Dedifferentiated amniotic fluid mesenchymal stem cell (primary cell): Measurements from ENCODE around the gene QPCTL.
"Not testable (repeated sequence)": the region's sequence is repeated elsewhere in the genome, so short reads cannot be mapped to it uniquely, and the experiment has no call there.

Experiments used
- DNase-seq: peaks from one replicate; pipeline ENCODE4 v3.0.0-alpha.2; 2016; ENCODE audit errors: extremely low spot score

The QPCTL gene

DNA sequence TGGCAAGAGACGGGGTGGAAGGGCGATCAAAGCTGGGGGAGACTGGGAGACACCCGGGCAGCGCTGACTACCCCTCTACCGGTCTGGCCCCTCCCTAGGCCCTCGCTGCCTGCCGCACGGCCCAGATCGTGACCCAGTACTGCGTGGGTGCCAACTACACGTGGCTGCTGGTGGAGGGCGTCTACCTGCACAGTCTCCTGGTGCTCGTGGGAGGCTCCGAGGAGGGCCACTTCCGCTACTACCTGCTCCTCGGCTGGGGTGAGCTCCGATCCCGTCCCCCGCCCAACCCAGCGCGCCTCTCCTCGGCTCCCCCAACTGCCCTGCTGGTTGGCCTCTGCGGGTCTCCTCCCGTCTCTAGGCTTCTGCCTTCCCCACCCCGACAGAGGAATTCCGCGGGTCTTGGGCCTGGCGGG lies 15.6 kb upstream of the QPCTL start:
- no peak for DNase-seq

DNA sequence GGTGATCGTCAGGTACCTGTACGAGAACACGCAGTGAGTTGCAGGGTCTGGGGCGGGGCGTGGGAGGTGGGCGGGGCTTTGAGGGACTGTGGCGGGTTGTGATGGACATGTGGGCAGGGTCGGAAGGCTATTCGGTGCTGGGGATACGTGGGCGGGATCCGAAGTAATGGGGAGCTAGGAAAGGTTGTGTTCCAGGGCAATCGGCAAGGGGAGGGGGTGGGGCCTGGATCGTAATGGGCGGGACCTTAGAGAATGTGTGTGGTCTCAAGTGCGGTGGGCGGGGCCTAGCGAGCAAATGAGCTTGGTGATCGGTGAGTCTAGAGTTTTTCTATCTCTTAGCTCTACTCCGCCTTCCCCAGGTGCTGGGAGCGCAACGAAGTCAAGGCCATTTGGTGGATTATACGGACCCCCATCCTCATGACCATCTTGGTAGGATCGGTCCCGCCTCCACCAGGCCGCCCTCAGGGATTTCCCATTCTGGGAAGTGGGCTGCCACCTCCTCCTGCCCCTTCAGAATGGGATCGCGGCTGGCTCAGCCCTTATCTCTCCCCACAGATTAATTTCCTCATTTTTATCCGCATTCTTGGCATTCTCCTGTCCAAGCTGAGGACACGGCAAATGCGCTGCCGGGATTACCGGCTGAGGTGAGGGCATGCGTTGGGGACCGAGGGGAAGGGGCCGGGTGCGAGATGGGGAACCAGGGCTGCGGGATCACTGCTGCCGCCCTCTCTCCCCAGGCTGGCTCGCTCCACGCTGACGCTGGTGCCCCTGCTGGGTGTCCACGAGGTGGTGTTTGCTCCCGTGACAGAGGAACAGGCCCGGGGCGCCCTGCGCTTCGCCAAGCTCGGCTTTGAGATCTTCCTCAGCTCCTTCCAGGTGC lies 14.9 kb upstream of the QPCTL start:
- no peak for DNase-seq

DNA sequence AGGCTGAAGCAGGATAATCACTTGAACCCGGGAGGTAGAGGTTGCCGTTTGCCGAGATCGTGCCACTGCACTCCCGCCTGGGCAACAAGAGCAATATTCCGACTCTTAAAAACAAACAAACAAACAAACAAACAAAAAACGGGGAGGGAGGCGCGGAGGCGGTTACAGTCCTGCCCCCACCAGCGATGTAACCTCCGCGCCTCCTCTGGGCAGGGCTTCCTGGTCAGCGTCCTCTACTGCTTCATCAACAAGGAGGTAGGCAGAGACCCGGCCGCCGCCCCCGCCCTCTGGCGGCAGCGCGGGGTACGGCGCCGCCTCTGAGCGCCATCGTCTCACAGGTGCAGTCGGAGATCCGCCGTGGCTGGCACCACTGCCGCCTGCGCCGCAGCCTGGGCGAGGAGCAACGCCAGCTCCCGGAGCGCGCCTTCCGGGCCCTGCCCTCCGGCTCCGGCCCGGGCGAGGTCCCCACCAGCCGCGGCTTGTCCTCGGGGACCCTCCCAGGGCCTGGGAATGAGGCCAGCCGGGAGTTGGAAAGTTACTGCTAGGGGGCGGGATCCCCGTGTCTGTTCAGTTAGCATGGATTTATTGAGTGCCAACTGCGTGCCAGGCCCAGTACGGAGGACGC lies 11.0 kb upstream of the QPCTL start:
- peak; percentile 56 for DNase-seq

DNA sequence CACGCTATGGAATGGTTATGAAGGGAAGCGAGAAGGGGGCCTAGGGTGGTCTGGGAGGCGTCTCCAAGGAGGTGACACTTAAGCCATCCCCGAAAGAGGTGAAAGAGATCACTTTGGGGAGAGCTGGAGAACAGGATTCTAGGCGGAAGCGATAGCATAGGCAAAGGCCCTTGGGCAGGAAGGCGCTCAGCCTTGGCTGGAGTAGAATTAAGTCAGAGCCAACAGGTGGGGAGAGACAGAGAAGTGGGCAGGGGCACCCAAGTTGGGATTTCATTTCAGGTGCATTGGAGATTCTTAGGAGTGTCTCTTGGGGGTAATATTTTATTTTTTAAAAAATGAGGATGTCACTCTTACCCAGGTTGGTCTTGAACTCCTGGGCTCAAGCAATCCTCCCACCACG lies 10.3 kb upstream of the QPCTL start:
- DNase-seq: no peak

DNA sequence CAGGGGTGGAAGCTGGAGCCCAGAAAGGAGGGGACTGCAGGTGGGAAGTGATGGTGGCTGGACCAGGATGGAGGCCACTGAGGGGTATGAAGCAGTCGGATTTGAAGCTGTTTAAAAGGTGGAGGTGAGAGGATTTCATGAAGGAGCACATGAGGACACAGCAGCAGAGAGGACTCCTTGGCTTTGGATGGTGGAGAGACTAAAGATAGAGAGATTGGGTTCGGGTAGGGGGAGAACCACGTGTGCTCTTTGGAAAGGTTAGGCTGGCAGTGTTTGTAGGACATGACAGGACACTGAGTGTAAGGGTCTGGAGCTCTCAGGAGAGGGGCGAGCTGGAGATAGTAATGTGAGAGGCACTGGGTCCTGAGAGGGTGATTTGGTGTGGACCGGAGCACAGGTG lies 9.6 kb upstream of the QPCTL start:
- DNase-seq: no peak

DNA sequence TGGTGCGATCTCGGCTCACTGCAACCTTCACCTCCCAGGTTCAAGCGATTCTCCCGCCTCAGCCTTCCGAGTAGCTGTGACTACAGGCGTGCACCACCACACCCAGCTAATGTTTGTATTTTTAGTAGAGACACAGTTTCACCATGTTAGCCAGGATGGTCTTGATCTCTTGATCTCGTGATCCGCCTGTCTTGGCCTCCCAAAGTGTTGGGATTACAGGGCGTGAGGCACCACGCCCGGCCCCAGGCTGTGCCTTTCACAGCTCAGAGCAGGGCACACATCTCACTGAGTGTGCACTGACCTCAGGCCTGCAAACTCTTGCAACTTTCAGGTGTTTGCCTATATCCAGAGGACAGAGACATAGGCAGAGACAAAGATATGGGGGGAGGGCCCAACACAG lies 7.4 kb upstream of the QPCTL start:
- DNase-seq: not testable (repeated sequence)

DNA sequence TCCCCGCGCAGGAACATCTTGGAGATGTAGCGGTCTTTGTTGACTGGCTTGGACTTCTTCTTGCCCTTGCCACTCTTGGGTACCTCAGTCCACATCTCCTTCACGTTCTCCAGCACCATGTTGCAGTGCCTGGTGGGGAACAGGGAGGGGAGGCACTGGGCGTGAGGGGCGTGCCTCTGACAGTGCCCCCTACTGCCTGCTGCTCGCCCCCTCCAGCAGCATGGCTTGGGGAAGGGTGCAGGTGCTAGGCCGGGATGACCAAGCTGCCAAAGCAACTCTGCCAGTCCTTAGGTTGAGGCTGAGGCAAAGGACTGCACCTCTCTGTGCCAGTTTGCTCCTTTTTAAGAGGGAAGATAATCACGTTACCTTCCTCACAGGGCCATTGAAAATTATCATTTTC lies 4.9 kb upstream of the QPCTL start:
- no peak for DNase-seq

DNA sequence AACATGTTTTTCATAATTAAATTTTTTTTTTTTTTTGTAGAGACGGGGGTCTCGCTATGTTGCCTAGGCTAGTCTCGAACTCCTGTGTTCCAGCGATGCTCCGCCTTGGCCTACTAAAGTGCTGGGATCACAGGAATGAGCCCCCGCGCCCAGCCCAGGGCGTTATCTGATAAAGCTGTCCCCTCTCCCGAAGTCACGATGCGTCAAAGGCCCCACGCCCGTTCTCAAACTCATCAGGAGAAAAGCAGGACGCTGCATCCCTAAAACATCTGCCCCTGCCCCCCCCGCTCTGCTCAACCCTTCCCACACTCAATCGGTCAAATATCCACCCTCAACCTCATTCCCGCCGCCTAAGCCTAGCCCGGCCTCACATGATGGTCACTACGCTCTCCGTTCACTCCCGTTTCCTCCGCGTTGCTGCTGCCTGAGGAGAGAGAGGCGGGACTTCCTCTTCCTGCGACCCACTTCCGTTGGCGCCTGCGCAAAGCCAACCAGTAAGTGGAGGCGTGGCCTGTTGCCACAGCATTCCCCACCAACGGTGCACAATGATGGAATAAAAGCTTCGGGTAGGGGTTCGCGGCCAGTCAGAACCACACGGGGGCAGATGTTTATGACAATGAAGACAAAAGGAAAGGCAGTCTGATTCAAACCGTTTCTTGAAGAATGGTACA lies 815 bp upstream of the QPCTL start, which contains the start of gene SNRPD2:
Gene SNRPD2, minus strand, starts transcription at position 438 of the 671 bp plus-strand sequence. Its CDS starts 65 bp downstream, at position 373.
- DNase-seq: peak; percentile 97

DNA sequence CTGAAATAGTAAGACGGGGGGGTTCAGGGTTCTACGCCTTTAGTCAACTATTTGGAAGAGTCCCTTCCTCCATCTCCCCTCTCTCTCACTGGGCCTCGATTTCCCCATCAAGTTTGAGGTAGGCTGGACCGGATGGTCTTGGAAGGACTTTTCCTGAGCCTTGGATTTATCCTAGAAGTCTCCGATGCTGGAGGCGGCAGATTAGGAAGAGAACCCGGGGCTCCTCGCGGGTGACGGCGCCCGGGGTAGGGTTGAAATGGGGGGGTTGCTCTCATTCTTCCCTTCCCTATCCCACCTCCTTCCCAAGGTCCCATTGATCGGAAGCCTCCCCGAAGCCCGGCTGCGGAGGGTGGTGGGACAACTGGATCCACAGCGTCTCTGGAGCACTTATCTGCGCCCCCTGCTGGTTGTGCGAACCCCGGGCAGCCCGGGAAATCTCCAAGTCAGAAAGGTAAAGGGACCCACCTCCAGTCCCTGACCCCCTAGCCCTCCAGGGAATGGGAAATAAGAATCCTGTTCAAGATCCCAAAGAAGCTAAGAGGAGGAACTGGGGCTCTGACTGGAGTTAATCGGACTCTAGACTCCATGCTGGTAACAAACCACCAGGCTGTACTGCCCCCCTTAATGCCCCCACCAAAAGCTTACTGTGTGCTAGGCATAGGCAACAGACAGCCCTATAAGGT lies 781 bp downstream of the QPCTL start:
- DNase-seq: peak; percentile 66

DNA sequence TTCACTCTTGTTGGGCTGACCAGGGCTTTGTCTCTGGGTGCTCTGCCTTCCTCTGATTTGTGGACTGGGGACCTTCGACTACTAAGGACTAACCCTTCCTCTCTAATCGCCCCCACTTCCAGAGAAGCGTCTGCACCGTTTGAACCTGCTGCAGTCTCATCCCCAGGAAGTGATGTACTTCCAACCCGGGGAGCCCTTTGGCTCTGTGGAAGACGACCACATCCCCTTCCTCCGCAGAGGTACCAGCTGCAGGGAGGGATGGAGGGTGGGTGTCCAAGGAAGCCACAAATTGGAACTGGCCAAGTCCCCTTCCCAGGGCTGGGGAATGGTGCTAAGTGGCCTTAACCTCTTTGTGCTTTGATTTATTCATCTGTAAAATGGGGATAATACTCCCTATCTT lies 9.2 kb downstream of the QPCTL start:
- DNase-seq: no peak

DNA sequence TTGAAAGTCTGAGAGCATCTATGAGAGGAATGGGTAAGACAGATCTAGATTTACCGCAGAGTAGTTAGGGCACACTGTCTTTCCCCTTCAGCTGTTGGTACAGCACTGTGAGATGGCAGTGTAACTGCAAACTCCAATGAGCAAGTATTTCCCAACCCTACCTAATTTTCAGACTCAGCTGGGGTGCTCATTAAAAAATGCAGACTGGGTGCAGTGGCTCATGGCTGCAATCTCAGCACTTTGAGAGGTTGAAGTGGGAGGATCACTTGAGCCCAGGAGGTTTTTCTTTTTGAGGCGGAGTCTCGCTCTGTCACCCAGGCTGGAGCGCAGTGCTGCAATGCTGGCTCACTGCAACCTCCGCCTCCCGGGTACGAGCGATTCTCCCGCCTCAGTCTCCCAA lies 12.6 kb downstream of the QPCTL start:
- DNase-seq: no peak

DNA sequence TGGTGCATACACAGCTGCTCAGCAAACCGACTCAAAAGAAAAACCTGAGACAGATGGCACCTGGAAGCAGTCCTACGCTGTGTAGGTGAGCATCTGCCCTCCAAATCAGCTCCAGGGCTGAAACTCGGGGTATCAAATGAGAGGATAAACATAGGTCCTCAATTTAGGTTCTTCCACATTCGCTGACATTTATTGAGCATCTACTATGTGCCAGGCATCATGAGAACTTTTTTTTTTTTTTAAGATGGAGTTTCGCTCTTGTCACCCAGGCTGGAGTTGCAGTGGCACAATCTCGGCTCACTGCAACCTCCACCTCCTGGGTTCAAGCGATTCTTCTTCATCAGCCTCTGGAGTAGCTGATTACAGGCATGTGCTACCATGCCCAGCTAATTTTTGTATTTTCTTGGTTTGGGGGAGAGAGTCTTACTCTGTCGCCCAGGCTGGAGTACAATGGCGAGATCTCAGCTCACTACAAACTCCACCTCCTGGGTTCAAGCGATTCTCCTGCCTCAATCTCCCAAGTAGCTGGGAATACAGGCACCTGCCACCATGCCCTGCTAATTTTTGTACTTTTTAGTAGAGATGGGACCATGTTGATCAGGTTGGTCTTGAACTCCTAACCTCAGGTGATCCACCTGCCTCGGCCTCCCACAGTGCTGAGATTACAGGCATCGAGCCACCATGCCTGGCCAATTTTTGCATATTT lies 13.4 kb downstream of the QPCTL start:
- no peak for DNase-seq

DNA sequence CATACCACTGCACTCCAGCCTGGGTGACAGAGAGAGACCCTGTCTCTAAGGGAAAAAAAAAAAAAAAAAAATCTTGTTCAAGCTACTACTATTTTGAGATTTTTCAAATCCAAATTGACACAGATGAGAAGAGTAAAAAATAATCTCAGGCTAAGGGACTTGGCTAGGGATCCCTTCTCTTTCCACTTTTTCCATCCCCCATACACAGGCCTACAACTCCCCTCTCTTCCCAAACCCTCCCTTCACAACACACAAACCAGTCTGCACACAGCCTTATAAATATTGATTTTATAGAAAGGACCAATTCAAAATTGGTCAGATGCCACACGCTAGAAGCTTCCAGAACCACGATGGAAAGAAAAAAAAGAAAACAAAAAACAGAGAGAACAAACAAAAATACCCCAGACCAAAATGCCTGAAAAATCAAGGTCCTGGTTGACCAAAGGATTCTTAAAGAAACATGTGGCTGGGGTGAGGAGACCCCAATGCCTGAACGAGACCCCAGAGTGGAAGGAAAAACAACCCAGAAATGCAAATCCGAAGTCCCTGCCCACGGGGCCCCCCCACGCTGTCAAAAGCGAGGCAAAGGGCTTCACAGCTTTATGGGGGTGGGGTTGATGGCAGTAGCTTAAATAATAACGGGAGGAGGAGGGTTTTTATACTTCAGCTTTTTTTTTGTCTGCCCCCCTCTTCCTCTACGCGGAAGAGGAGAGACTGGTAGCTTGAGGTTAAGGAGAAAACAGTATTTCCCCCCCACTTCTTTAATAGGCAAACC lies 18.1 kb downstream of the QPCTL start:
- DNase-seq: no peak

DNA sequence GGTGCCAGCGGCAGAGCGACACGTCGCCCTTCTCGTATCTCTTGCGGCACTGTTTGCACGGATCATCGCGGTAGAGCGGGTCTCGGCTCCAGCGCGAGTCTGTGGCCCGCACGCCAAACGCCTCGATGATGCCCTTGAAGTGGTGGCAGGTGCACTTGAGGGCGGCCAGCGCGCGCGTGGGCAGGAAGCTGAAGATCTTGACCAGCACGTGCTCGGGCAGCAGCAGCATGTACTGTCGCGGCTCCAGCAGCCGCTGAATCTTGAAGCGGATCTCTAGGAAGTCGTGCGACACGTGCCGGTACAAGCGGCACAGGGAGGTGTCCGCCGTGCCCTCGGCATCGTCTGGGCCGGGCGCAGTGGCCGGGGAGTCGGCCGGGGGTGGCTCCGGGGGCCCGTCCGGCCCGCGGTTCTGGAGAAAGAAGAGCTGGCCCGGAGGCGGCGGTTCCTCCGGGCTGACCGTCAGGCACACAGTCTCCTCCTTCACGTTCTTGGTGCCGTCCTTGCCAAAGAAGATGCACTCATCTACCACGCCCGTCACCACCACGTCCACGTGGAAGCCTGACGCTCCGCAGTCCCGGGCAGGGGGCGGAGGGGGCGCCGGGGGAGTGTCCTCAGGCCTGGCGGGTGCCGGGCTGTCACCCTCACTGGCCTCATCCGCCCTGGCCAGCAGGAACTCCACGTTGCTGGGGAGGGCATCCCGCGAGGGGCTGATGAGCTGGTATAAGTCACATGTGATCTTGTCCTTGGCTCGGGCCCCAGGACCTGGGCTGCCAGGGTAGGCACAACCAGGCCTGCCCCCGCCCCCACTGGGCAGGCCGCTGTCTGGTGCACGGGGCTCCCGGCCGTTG lies 19.6 kb downstream of the QPCTL start:
- DNase-seq: no peak

DNA sequence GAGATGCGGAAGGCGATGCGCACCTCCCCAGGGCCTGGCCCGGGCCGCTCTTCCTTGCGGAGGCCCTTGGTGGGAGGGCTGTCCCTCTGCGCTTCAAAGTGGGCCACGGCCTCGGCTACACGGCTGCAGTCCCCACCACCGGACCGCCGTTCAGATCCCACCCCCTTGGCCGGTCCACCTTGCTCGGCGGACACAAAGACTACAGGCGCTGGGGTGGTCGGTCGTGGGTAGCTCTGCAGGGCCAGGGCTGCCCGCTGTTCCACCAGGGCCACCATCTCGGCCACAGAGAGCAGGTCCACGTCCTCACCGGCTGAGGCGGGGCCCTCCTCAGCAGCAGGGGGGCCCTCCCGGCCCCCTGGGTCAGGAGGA lies 20.2 kb downstream of the QPCTL start:
- no peak for DNase-seq

DNA sequence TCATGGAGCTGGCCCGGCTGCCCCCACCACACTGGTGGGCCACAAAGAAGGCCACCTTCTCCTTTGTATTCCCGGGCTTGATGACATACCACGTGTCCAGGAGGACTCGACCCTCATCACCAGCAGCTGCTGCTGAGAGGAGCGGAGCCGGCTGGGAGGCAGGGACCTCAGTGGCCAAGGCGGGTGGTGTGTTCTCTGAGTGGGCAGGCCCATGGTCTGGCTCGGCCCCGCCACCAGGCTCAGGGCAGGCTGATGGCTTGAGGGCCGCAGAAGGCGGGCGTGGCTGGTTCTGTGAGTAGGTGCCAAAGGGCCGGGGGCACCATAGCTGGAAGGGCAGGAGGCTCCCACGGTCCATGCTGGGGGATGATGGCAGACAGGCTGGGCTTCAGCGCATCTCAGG lies 20.7 kb downstream of the QPCTL start:
- DNase-seq: no peak

DNA sequence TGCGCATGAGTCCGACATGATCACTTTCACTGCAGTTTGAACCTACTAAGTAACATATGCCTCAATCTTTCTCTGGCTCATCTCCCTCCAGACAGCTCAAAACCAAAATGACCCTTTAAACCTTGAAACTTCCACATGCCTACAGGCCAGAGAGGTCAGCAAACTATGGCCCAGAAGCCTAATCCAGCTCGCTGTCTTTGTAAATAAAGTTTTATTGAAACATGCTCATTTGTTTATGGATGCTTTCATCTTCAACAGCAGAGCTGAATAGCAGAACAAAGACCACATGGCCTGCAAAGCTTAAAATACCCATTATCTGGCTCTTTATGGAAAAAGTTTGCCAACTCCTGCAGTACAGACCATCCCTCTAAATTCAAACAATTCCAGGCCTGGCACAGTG lies 22.7 kb downstream of the QPCTL start:
- DNase-seq: no peak

DNA sequence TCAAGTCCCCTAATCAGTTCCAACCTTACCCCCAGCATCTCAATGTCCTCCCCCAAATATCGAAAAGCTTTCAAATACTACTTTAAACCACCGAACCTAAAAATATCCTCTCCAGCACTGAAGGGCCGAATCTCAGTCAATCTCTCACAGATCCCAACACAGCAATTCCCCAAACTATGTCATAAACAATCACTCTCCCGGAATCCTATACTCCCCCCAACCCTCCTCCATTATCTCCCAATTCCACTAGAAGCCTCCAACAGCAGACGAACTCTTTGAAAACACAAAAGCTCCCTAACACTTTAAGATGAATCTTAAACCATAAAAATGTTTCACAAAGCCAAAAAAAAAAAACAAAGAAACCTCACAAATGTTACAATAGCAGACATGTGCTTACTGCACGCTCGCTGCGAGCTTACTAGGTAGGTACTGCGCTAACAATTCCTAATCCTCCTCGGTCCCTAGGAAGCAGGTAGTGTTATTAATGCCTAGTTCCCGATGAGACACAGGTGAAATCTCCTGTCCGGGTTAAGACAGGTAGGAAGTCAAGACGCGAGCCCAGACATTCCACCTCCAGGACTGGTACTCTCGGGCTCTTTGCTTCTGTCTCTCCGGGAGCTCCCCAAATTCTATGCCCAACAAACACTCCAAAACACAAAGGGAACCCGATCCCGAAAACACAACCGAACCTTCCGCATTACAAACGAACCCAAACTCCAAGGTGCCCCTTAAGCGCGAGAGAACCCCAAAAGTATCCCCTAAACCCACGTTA lies 24.1 kb downstream of the QPCTL start:
- DNase-seq: no peak
